ENCODE results near the gene RSL1D1.
A peak's percentile ranks its signal among the peaks of the same experiment; 100 is the strongest.

RSL1D1 gene

DNA sequence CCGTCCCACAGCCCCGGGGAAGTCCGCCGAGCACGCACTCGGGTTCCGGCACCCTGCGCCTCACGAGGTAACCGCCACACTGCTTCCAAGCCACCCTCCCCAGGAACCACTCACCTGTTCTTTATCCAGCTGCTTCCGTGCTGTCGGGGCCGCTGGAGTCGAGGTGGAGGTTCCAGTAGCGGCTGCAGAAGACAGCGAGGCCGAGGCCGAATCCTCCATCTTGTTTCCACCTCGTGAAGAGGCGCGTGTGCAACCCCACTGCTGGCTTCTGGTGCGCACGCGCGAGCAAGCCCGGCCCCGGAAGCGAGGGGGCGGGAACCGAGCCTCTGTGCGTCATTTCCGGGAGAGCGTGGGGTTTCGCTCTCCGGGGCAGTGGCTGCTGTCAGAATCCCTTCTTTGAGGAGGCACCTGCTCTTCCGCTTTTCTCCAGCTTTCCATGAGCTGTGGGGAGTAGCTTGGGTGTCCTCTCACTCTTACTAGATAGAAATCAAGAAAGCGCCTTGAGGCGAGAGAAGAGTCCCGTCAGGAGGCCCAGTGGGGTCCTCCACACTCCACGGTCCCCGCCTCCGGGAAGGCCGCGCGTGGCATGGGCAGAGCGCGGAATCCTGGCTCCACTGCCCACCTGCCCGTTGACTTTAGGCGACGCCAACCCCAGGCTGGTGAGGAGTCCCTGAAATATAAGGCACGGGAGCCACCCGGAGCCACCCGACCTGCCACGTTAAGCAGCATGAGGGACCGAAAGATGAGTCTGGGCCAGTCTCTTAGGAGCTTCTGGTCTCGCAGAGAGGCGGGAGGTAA is at the start of gene RSL1D1:
TSS of gene RSL1D1 (minus strand) at position 249 of the 798 bp plus-strand sequence. CDS start at position 219, 30 bp downstream.
- 0 out of 2 replicates have a peak, but pooled peaks cover 5% of the 10 kb centered on the region for H3K4me1 ChIP-seq (ENCODE audit: control insufficient read depth, insufficient read depth, low read length)
- peak within 1 kb of the TSS; percentile 95 for H3K27ac ChIP-seq (ENCODE audit: low read depth, low read length)
- H3K27me3 ChIP-seq (ENCODE audit: control insufficient read depth, insufficient read depth, low read length): no peaks in the 10 kb centered on the region
- peak within 1 kb of the TSS; percentile 100 for H3K9ac ChIP-seq (ENCODE audit: low read length)
- H3K4me3 ChIP-seq (ENCODE audit: low read depth, low read length): peak within 1 kb of the TSS; percentile 99
- H3K36me3 ChIP-seq (ENCODE audit: control insufficient read depth, insufficient read depth, low read length): peaks cover 39% of the 10 kb centered on the region
- no peaks in the 10 kb centered on the region for H3K9me3 ChIP-seq (ENCODE audit: control insufficient read depth, insufficient read depth, low read depth, low read length)

DNA sequence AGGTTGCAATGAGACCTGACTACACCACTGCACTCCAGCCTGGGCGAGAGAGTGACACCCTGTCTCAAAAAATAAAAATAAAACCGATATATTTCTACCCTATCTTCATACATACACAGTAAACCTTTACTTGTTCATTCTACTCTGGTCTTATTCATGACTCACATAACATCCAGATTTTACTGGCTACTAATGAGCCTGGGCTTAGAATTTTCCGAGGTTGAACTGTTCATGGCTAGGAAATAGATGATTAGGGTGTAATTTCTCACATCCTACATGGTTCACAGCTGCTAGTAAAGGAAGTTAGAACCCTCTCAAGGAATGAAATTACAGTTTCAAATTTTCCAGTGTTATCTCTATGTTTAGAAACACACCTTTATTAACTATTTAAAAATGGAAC is 49.7 kb upstream of the RSL1D1 start:
- H3K27ac ChIP-seq (ENCODE audit: low read depth, low read length): no peak overlapping the region
- H3K4me3 ChIP-seq (ENCODE audit: low read depth, low read length): no peak overlapping the region
- no peak overlapping the region for H3K9ac ChIP-seq (ENCODE audit: low read length)
- H3K36me3 ChIP-seq (ENCODE audit: control insufficient read depth, insufficient read depth, low read length): peaks cover 43% of the 10 kb centered on the region
- H3K9me3 ChIP-seq (ENCODE audit: control insufficient read depth, insufficient read depth, low read depth, low read length): no peaks in the 10 kb centered on the region
- H3K4me1 ChIP-seq (ENCODE audit: control insufficient read depth, insufficient read depth, low read length): no peaks in the 10 kb centered on the region
- H3K27me3 ChIP-seq (ENCODE audit: control insufficient read depth, insufficient read depth, low read length): no peaks in the 10 kb centered on the region

DNA sequence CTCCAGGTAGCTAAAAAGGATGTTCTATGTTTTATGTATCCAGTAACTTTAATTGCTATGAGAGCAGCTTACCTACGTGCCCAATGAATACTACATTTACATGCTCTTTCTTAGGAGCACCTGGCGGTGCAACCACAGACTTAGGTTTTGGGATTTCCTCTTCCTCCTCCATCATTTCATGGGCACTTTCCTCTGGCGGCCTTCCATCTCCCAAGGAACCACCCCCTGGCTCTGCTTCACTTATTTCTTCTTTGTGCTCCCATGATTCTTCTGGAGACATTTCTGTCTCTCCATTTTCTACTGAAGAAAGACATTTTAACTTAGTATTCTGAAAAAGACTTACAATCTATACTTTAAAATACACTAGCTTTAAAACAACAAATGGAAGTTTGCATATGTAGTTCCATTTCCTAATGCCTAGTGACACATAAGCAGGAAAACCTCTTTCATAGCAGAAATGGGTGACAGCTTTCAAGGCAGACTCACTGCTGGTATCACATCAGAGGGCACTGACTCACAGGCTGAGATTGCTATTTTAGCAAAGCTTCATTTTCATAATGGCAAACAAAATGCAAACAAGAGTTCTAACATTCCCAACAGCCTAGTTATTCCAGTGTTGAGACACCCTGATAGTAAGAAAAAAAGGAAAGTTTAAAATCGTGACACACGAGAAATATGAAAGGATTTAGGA is 45.3 kb upstream of the RSL1D1 start:
- no peaks in the 10 kb centered on the region for H3K4me1 ChIP-seq (ENCODE audit: control insufficient read depth, insufficient read depth, low read length)

DNA sequence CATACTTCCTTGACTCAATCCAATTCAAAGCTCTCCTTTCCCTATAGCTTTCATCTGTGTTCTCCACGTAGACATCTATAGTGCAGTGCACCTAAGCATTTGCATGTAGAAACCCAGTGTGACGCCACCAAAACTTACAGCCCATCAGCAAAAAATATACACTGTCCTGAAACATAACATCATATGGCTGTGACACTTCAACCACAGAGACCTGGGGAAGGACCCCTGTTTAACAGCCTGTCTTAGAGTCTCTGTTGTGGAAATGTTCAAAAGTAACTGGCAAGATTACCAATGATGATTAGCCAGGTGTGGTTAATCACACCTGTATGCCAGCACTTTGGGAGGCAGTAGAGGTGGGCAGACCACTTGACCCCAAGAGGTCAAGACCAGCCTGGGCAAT is 42.2 kb upstream of the RSL1D1 start:
- H3K36me3 ChIP-seq (ENCODE audit: control insufficient read depth, insufficient read depth, low read length): peaks cover 78% of the 10 kb centered on the region

More for the DNA sequence above, 45.3 kb upstream of the RSL1D1 start:
- Histone ChIP-seq H3K9me3 (ENCODE audit: control insufficient read depth, insufficient read depth, low read depth, low read length) (no peaks in the 10 kb centered on the region), H3K4me3 (ENCODE audit: low read depth, low read length) (no peak overlapping the region), H3K36me3 (ENCODE audit: control insufficient read depth, insufficient read depth, low read length) (peaks cover 58% of the 10 kb centered on the region), H3K9ac (ENCODE audit: low read length) (no peak overlapping the region), H3K27ac (ENCODE audit: low read depth, low read length) (no peak overlapping the region), H3K27me3 (ENCODE audit: control insufficient read depth, insufficient read depth, low read length) (no peaks in the 10 kb centered on the region)

DNA sequence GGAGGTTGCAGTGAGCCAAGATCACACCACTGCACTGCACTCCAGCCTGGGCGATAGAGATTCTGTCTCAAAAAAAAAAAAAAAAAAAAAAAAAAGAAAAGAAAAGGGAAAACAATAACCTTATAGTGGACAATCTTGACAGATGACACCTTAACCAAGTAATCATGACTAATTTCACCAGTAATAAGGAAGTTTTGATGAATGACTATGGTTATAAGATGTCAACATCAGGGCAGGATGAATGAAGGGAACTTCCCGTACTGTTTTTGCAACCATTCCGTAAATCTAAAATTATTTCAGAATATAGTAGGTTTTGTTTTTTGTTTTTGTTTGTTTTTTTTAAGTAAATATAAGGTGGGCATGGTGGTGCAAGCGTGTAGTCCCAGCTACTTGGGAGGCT is 41.4 kb upstream of the RSL1D1 start:
- H3K4me3 ChIP-seq (ENCODE audit: low read depth, low read length): no peak overlapping the region
- no peaks in the 10 kb centered on the region for H3K9me3 ChIP-seq (ENCODE audit: control insufficient read depth, insufficient read depth, low read depth, low read length)
- H3K27ac ChIP-seq (ENCODE audit: low read depth, low read length): no peak overlapping the region
- no peak overlapping the region for H3K9ac ChIP-seq (ENCODE audit: low read length)
- H3K4me1 ChIP-seq (ENCODE audit: control insufficient read depth, insufficient read depth, low read length): no peaks in the 10 kb centered on the region
- no peaks in the 10 kb centered on the region for H3K27me3 ChIP-seq (ENCODE audit: control insufficient read depth, insufficient read depth, low read length)
- H3K36me3 ChIP-seq (ENCODE audit: control insufficient read depth, insufficient read depth, low read length): peaks cover 79% of the 10 kb centered on the region

More for the DNA sequence above, 42.2 kb upstream of the RSL1D1 start:
- Histone ChIP-seq H3K27me3 (ENCODE audit: control insufficient read depth, insufficient read depth, low read length) (no peaks in the 10 kb centered on the region), H3K9me3 (ENCODE audit: control insufficient read depth, insufficient read depth, low read depth, low read length) (no peaks in the 10 kb centered on the region), H3K9ac (ENCODE audit: low read length) (no peak overlapping the region), H3K4me1 (ENCODE audit: control insufficient read depth, insufficient read depth, low read length) (no peaks in the 10 kb centered on the region), H3K4me3 (ENCODE audit: low read depth, low read length) (no peak overlapping the region), H3K27ac (ENCODE audit: low read depth, low read length) (no peak overlapping the region)

DNA sequence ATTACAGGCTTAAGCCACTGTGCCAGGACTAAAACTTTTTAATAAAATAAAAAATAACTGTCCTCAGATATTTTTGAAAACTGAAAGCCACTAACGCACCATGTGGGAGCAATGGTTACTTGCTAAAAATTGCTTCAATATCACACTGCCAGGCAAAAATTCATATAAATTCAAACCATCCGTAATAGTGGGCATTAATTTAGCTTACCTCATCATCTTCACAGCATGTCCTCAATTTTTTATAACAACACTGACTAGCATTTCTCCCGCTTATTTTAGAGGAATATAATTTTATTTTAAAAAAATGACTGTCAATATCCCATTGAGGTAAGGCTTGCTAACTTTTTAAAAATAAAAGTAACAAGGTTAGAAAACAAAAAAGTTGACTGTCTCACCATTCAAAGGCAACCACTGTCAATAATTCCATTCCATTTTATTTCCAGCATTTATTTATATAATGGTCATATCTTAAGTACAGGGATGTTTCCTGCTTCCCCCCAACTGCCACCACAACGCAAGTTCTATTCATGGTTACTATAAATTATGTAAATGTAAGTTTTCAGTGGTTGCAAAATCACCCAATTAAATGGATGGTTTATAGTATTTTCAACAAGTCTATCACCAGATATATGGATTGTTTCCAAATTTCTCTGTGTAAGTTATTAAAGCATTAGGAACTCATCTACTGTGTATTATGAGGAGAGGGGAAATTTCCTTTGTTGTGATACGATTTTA is 39.1 kb upstream of the RSL1D1 start:
- Histone ChIP-seq H3K4me1 (ENCODE audit: control insufficient read depth, insufficient read depth, low read length) (no peaks in the 10 kb centered on the region), H3K27me3 (ENCODE audit: control insufficient read depth, insufficient read depth, low read length) (no peaks in the 10 kb centered on the region), H3K36me3 (ENCODE audit: control insufficient read depth, insufficient read depth, low read length) (peaks cover 84% of the 10 kb centered on the region), H3K9ac (ENCODE audit: low read length) (no peak overlapping the region), H3K9me3 (ENCODE audit: control insufficient read depth, insufficient read depth, low read depth, low read length) (no peaks in the 10 kb centered on the region), H3K27ac (ENCODE audit: low read depth, low read length) (no peak overlapping the region), H3K4me3 (ENCODE audit: low read depth, low read length) (no peak overlapping the region)

DNA sequence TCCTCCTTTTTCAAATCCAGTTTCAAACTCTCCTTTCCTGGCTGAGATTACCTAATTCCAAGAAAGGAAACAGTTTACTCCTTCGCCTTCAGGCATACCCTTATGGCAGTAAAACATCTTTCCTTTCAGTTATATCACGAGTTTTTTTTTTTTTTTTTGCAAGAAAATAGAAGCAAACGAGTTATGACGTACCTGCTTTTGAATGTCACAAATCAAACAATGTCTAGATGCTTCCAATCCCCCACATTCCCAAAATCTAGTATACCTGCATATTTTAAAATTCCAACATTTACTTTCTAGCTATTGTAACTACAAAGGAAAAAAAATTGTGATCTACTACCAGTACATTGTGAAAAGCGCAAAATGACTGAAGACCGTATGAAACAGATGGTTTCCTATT is 35.5 kb upstream of the RSL1D1 start:
- Histone ChIP-seq H3K4me1 (ENCODE audit: control insufficient read depth, insufficient read depth, low read length) (no peaks in the 10 kb centered on the region), H3K27ac (ENCODE audit: low read depth, low read length) (no peak overlapping the region), H3K9ac (ENCODE audit: low read length) (no peak overlapping the region), H3K36me3 (ENCODE audit: control insufficient read depth, insufficient read depth, low read length) (peaks cover 84% of the 10 kb centered on the region), H3K9me3 (ENCODE audit: control insufficient read depth, insufficient read depth, low read depth, low read length) (no peaks in the 10 kb centered on the region), H3K27me3 (ENCODE audit: control insufficient read depth, insufficient read depth, low read length) (no peaks in the 10 kb centered on the region), H3K4me3 (ENCODE audit: low read depth, low read length) (no peak overlapping the region)

DNA sequence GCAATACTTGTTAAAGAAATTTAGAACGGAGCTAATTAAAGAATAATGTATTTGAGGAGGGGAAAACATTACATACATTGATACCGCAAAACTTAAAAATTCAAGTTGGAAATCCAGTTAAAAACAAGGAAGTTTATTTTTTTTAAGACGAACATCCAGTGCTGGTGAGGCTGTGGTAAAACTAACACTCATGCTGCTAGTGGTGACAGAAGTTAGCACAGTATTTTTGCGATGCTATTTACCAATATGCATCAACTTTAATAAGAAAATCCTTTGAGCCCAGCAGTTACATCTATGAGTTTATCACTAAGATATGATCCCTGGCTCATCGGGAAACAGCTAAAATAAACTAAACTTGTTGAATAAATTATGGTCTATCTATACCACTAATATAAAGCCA is 32.7 kb upstream of the RSL1D1 start:
- no peak overlapping the region for H3K9ac ChIP-seq (ENCODE audit: low read length)
- no peak overlapping the region for H3K27ac ChIP-seq (ENCODE audit: low read depth, low read length)
- no peak overlapping the region for H3K4me3 ChIP-seq (ENCODE audit: low read depth, low read length)
- no peaks in the 10 kb centered on the region for H3K9me3 ChIP-seq (ENCODE audit: control insufficient read depth, insufficient read depth, low read depth, low read length)
- H3K36me3 ChIP-seq (ENCODE audit: control insufficient read depth, insufficient read depth, low read length): peaks cover 89% of the 10 kb centered on the region
- H3K27me3 ChIP-seq (ENCODE audit: control insufficient read depth, insufficient read depth, low read length): no peaks in the 10 kb centered on the region
- no peaks in the 10 kb centered on the region for H3K4me1 ChIP-seq (ENCODE audit: control insufficient read depth, insufficient read depth, low read length)

DNA sequence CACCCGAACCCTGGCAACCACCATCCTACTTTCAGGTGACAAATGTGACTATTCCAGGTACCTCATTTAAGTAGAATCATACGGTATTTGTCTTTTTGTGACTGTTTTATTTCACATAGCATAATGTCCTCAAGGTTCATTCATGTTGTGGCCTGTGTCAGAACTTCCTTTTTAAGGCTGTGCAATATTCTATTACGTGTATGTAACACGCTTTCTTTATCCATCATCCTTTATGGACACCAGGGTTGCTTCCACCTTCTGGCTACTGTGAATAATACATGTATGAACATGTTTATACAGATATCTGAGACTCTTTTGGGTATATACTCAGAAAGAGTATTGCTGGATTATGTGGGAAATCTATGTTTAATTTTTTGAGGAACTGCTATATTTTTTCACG is 28.7 kb upstream of the RSL1D1 start:
- Histone ChIP-seq H3K27ac (ENCODE audit: low read depth, low read length) (no peak overlapping the region), H3K4me1 (ENCODE audit: control insufficient read depth, insufficient read depth, low read length) (no peaks in the 10 kb centered on the region), H3K27me3 (ENCODE audit: control insufficient read depth, insufficient read depth, low read length) (no peaks in the 10 kb centered on the region), H3K4me3 (ENCODE audit: low read depth, low read length) (no peak overlapping the region), H3K9me3 (ENCODE audit: control insufficient read depth, insufficient read depth, low read depth, low read length) (no peaks in the 10 kb centered on the region), H3K9ac (ENCODE audit: low read length) (no peak overlapping the region), H3K36me3 (ENCODE audit: control insufficient read depth, insufficient read depth, low read length) (peaks cover 88% of the 10 kb centered on the region)

DNA sequence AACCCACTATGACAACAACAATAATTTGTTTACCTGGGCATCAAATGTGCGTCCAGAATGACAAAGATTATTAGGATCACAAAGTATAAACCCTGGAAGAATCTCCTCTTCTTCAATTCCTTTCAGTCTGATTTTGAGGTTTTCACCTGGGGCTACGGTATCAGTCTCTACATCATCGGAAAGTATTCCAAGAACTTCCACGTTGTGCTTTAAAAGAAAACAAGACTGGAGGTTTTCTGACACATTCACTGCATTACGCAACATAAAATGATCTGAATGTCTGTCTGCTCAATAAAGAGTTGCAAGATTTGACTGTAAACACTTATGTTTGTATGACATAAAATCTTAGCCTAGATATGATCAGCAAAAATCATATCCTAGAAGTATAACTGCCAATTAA is 26.0 kb upstream of the RSL1D1 start:
- no peaks in the 10 kb centered on the region for H3K9me3 ChIP-seq (ENCODE audit: control insufficient read depth, insufficient read depth, low read depth, low read length)
- H3K9ac ChIP-seq (ENCODE audit: low read length): no peak overlapping the region
- peaks cover 93% of the 10 kb centered on the region for H3K36me3 ChIP-seq (ENCODE audit: control insufficient read depth, insufficient read depth, low read length)
- no peak overlapping the region for H3K4me3 ChIP-seq (ENCODE audit: low read depth, low read length)
- no peaks in the 10 kb centered on the region for H3K27me3 ChIP-seq (ENCODE audit: control insufficient read depth, insufficient read depth, low read length)
- no peak overlapping the region for H3K27ac ChIP-seq (ENCODE audit: low read depth, low read length)
- no peaks in the 10 kb centered on the region for H3K4me1 ChIP-seq (ENCODE audit: control insufficient read depth, insufficient read depth, low read length)

DNA sequence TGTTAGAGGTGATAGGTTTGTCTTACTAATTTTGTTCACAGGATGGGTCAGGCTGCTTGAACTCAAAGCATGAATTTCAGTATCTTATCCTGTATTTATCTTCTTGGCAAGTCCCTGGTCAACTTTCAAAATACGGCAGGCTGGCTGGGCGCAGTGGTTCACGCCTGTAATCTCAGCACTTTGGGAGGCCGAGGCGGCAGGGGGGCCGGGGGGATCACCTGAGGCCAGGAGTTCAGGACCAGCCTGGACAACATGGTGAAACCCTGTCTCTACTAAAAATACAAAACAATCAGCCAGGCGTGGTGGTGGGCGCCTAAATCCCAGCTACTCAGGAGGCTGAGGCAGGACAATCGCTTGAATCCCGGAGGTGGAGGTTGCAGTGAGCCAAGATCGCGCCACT is 25.0 kb upstream of the RSL1D1 start:
- Histone ChIP-seq H3K36me3 (ENCODE audit: control insufficient read depth, insufficient read depth, low read length) (peaks cover 92% of the 10 kb centered on the region), H3K9me3 (ENCODE audit: control insufficient read depth, insufficient read depth, low read depth, low read length) (no peaks in the 10 kb centered on the region), H3K4me1 (ENCODE audit: control insufficient read depth, insufficient read depth, low read length) (no peaks in the 10 kb centered on the region), H3K9ac (ENCODE audit: low read length) (no peak overlapping the region), H3K27ac (ENCODE audit: low read depth, low read length) (no peak overlapping the region), H3K27me3 (ENCODE audit: control insufficient read depth, insufficient read depth, low read length) (no peaks in the 10 kb centered on the region), H3K4me3 (ENCODE audit: low read depth, low read length) (no peak overlapping the region)
